Activated CD4-positive, alpha-beta T cell treated with anti-CD3 and anti-CD28 coated beads for 48 hours (primary cell): Measurements from ENCODE around the gene MCOLN3.
"Not testable (repeated sequence)": the region's sequence is repeated elsewhere in the genome, so short reads cannot be mapped to it uniquely, and the experiment has no call there.

Experiments
- DNase-seq: peaks from one replicate; pipeline ENCODE4 v3.0.0-alpha.2; 2020

The MCOLN3 gene

DNA sequence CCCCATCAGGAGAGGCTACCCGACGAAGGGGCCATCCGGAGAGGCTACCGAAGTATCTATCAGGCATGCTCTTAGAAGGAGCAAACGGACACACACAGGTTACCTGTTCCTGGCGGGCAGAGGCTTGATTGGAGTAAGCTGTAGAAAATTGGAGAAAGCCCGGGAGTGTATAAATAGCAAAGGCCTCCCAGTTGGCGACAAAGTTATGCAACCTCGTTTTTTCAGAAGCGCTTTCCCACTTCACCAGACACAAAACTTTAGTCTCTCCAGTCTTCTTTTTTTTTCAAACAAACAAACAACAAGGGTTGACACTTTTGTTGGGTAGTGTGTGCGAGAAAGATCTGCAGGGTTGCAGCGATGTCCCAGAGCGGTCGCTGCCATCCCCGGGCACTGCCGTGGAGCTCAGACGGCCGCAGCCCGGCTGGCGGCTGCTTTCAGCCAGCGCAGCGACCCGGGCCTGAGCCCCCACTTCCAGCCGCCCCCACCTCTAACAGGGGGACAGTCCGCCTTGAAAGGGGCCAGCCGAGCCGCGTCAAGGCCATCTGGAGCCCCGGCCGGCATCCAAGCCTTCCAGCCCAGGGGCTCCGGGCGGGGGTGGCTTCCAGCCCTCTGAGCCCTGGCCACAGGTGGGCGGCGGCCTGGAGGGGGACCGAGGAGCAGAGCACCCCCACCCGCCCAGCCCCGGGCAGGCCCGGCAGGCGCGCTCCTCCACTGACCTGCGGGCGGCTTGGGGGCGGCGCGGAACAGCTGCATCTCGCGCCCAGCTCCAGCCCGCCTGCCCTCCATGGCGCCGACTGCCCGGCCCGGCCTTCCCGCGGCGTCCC is 616 bp downstream of the MCOLN3 start:
- no peak for DNase-seq

DNA sequence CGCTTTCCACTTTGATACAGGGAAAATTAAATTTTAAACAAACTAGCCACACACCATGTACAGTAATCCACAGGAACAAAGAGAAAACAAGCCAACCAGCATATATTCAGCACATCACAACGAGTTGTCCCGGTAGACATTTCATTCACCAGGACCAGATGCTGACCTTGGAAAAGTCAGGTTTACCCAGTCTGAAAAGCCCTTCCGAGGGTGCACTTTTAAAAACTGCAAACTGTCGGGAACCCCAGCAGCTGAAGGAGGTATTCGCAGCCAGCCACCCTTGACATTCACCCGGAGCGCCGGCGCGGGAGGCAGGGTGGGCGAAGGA is 1.2 kb downstream of the MCOLN3 start:
- no peak for DNase-seq

DNA sequence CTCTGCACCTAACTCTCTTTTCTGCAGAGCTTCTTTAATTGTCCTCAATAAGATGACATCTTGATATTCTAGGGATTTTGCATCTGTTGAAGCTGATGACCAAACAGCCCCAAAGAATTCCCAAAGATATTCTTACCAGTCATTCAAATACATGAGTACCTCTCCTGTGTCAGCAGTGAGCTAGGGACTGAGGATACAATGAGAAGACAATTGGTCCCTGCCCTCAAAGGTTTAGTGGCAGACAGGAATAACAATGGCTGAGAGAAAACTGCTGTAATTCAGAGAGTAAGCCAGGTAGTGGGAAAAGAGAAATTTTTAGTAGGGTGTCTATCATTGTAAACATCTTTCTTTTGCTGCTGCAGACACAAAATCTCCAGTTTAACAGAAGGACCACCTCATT is 5.9 kb downstream of the MCOLN3 start:
- DNase-seq, result no peak

DNA sequence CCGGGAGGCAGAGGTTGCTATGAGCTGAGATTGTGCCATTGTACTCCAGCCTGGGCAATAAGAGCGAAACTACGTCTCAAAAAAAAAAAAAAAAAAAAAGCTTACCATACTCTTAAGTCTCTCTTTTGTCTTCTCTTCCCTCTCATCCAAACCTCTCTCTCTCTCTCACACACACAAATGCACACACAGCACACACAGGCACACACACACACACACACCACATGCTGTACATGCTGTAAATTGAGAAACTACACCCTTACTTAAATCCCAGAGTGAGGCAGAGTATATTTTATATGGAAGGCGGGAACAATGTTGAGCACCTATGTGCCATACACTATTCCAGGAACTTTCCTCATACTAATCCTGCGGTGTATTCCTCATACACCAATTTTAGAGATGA is 6.5 kb downstream of the MCOLN3 start:
- DNase-seq, result no peak

DNA sequence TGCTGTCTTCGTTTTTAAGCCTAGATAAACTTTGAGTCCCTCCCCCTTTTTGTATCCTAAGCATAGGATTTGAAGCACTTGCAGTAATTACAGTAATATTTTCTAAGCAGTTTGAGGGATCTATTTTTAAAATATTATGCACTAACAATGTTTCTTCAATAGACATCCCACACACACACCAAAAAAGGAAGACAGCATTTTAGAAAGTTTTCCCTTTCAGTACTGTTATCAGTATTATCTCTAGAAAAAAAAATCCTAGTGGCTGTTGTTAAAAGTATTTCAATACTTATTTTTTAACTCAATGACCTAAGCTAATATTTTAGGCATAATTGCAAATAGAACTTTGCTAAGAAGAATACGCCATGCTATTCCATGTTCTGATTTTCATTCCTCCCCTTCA is 15.1 kb downstream of the MCOLN3 start:
- no peak for DNase-seq

DNA sequence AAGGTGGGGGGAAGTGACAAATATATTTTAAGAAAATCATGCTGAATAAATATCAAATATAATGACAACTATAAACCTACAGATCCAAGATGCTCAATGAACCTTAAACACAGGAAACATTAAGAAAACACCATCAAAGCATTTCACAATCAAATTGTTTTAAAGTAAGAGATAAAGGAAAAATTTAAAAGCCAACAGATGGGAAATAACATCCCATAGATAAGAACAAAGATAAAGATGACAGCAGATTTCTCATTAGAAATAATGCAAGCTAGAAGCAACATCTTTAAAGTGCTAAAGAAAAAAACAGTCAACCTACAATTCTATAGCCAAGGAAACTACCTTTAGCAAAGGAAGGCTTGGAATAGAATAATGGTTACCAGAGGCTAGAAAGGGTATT is 17.8 kb downstream of the MCOLN3 start:
- DNase-seq, result no peak

DNA sequence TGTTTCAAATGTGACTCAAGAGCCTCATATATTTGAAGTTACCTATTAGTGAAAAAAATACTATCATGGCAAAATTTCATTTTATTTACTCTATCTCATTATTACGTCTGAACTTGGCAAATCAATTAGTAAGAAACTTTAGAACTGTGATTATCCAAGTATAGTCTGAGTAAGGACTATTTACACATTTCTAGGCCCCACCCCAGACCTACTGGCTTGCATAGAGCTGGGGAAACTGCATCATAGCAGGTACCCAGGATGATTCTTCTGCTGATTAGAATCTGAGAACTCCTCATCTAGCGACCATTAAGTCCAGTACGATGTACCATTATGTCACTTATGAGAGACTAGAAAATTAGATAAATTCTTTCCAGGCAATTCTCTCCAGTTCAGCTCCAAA is 20.1 kb downstream of the MCOLN3 start:
- no peak for DNase-seq

DNA sequence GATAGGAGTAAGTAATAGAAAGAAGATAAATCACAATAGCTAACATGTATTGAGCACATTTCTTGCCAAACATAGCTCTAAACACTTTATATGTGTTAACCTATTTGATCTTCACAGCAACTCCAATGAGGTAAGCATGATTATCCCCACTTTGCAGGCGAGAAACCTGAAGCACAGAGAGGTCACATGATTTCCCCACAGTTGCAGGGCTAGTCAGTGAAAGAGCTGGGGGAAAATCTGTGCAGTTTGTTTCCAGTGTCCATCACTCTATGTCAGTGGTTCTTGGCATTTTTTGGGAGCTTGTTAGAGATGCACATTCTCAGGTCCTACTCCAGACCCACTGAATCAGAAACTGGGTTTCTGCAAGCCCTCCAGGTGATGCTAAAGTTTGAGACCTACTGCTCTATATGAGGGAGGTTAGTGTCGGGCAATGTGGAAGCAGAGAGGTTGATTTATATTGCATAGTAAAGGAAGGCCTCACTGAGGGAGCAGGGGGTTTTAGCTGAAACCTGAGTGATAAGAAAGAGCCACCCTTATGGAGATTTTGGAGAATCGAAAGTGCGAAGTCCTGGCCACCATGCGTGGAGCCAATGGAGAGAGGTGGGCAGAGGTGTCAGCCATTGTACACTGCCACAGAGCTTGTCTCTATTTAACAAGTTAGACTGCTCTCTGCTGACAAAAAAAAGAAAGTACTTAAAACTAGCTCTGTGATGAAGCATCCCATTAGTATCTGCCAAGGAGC is 20.9 kb downstream of the MCOLN3 start:
- DNase-seq, result no peak

DNA sequence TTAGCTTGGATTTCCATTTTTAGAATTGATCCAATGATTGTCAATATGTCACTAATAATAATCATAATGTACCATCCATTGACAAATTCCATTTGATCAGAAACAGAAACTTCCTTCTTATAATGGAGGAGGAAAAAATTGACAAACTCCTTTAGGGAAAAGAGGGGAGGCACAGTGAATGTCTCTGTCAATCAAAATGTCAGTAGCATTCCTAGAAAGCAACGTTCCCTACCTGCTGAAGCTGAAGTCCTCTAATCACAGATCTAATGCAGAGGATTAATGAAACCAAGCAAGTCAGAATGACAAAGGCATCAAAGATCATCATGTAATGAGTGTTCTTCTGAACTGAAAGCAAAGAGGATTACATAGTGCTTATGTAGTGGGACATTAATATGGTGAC is 22.4 kb downstream of the MCOLN3 start:
- DNase-seq, result no peak

DNA sequence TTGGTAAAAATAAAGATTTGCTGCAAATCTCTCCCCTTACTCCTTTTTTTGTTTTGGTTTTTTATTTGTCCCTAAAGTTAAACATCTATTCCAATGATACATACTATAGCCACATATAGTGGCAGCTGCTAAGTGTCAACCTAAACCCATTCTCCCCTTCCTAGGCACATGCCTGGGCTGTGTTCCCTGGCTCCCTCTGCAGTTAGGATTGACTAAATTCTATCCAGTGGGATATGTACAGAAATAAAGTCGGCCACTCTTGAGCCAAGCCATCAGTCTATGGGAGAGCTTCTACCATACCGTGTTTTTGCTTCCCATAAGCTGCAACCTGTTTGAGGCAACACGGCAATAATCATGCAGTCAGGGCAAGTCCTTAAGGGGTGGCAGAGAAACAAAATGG is 23.6 kb downstream of the MCOLN3 start:
- DNase-seq, result no peak

DNA sequence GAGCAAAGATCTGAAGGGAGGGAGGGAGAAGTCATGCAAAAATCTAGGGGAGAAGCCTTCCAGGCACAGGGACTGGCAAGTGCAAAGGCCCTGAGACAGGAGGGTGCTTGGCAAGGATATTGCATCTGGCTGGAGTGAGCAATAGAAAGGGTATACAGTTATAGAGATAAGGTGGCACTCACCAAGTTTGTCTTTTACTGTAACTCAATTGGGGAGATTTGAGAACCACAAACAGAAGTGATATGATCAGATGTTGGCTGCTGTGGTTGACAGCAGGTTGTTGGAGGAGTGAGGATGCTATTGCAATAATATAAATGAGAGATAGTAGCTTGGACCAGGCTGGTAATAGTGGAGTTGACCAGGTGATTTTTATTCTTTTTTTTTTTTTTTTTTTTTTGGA is 25.6 kb downstream of the MCOLN3 start:
- DNase-seq, result no peak

DNA sequence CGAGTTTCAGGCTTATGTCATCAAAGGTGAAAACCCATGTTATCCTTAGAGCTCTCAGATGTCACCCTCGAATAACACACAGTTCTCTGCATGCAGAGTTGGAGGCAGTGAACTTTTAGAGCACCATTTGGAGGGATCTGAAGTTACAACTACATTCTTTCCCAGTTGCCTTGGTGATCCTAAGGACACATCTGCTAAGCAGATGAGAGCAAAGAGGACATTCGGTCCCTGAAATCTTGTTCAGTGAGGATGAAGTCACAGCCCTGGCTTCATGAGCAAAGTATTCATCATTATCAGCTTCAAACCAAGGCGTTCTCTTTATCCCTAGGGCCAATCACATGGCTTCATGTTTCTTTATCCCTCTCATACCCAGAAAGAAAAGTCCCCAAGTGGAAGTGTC is 28.3 kb downstream of the MCOLN3 start:
- no peak for DNase-seq

DNA sequence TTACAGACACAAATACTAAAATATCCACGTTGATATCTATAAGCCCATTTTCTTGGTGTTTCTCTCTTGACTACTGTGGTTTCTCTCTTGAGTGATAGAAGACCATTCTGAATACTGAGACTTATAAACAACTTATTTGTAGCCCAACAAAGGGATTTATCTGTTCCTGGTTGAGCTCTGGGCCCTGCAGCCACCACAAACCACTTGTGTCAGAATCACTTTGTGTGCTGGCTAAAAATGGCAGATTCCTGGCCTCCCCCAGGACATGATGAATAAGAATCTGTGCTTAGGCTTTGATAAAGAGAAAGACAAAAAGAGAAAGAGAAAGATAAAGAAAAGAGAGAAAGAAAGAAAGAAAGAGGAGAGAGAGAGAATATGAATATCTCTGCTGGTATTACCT is 32.5 kb downstream of the MCOLN3 start:
- no peak for DNase-seq

DNA sequence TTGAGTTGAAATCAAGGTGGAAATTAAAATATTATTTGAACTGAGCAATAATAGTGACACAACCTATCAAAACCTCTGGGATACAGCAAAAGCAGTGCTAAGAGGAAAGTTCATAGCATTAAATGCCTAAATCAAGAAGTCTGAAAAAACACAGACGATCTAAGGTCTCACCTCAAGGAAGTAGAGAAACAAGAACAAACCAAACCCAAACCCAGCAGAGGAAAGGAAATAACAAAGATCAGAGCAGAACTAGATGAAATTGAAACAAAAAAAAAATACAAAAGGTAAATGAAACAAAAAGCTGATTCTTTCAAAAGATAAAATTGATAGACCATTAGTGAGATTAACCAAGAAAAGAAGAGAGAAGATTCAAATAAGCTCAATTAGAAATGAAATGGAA is 42.7 kb downstream of the MCOLN3 start:
- not testable (repeated sequence) for DNase-seq

DNA sequence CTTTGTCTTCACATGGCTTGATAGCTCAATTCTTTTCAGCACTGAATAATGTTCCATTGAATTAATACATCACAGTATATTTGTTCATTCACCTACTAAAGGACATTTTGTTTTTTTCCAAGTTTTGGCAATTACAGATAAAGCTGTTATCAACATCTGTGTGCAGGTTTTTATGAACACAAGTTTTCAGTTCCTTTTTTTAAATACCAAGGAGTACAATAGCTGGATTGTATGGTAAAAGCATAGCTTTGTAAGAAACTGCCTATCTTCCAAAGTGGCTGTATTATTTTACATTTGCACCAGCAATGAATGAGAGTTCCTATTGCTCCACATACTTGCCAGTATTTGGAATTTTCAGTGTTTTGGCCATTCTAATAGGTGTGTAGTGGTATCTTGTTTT is 46.6 kb downstream of the MCOLN3 start:
- DNase-seq, result no peak

DNA sequence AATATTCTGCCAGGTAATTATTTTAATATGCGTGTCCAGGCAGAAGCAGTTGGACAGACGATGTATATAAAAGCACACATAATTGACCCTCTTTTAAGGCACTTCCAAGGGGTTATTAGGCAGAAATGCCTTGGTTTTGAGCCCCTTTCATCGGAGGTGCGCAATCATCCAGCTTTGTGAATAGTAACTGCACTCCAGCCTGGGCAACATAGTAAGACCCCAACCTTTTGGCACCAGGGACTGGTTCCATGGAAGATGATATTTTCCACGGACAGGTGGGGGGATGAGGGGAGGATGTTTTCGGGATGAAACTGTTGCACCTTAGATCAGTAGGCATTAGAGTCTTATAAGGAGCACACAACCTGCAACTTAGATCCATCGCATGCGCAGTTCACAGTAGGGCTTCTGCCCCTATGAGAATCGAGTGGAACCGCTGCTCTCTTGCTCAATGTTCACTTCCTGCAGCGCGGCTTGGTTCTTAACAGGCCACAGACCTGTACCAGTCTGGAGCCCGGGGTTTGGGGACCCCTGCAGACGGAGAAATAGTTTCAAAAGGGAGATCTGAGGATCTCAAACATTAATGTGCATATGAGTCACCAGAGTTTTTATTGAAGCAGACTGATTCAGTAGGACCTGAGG is 49.5 kb downstream of the MCOLN3 start:
- peak; percentile 66 for DNase-seq

DNA sequence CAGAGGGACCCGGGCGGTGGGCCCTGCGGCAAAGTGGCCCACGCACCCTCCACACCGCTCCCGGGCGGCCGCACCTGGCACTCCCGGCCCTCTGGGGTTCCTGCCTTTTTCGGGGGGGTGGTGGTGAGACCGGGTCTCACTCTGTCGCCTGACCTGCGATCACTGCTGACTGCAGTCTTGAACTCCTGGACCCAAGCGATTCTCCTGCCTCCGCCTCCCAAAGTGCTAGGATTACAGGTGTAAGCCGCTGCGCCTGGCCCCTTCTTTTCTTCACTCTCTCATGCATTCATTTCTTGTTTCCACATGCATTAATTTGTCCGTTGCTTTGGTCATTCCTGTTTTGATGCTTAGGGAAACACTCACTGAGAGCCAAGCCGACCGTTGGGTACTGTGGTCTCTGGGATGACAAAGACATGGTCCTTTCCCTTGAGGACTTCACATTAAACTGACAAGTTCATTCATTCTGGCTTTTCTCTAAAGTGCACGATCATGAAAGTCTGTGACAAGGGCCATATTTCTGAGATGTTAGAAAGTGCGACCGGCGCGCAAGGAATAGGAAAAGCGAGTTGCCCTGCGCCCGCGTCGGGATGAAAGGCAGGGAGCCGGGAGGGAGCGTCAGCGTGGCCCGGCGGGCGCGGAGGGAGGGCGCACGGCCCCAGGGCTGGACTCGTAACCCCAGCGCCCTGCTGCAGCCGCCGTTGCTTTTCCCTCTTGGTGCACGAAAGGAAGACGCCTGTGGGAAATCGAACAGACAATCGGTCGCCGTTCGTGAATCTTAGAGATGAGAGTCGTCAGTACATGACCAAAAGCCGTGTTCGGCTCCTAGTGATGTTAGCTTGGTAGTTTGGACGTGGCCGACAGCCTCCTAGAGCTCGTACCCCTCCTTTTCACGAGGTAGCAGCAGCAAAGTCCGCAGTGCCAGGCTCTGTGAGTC is 50.4 kb downstream of the MCOLN3 start:
- peak; percentile 29 for DNase-seq

DNA sequence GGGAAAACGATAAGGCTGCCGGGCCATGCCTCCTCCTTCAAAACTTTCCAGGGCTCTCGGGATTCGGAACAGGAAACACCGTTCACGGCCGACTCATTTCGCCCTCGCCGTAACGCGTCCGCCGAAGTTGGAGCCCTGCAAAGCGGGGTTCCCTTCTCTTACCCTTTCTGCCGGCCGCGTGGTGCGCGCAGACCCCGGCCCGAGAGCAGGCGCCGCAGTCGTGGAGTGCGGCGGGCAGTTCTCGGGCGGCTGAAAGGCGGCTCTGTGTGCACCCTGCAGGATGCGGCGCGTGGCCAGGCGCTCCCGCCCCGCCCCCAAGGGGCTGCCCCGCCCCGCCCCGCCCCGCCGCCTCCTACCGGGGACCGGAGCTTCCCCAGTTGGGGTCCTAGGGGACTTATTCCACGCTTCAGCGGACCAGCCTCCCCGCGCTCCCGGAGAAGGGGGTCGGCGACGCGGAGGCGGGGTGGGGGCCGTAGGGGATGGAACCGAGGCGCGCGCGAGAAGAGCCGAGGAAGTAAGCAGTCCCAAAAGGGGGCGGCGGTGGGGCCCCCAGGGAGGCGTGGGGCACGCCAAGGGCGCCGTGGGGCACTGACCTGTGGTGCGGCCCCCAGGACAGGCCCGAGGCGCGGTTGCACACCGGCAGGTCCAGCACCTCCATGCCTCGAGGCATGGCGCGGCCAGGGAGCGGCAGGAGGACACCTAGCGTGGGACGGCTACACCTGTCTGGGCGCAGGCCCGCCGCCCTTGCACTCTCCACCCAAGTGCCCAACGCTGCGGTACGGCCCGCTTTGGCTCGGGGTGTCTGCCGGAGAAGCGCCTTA is 51.2 kb downstream of the MCOLN3 start, which contains the start of gene MCOLN2:
Gene MCOLN2 (minus strand): TSS at position 268 of the 821 bp plus-strand sequence. CDS start 241 bp downstream, at position 27.
- DNase-seq, result peak; percentile 61

DNA sequence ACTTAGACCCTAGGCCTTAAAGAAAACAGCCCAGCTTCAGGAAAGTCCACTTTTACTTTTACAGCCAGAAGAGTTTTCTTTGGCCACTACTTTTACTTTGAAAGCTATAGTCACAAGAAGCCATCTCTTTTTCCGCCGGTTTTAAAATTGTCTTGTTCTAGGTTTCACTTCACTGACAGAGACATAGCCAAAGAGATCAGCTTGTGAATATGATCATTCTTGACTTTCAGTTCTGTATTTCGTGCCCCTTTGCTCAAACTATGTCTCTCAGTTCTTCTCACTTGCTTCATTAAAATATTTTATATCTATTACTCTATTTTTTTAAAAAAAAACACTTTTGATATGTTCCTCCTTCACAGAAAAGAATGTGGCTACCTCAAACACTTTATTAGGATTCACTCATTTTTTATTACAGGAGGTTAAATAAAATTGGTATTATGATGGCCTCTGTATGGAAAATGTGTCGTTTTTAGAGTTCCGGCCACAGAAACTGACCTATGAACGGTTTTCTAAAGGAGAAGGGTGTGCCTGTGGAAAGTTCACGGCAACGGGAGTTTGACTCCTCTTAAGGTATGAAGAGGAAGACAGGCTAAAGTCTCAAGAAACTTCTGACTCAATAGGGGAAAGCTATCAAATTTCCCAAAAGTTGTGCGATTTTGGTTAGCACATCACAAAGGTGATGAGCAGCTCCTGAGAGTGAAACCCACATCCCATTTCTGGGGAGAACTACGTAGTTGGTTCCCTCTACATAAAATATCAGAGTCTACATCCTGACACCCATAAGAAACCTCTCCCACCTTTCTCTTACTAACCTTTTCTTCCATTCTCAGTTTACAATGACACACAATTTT is 52.6 kb downstream of the MCOLN3 start:
- DNase-seq, result peak; percentile 43

DNA sequence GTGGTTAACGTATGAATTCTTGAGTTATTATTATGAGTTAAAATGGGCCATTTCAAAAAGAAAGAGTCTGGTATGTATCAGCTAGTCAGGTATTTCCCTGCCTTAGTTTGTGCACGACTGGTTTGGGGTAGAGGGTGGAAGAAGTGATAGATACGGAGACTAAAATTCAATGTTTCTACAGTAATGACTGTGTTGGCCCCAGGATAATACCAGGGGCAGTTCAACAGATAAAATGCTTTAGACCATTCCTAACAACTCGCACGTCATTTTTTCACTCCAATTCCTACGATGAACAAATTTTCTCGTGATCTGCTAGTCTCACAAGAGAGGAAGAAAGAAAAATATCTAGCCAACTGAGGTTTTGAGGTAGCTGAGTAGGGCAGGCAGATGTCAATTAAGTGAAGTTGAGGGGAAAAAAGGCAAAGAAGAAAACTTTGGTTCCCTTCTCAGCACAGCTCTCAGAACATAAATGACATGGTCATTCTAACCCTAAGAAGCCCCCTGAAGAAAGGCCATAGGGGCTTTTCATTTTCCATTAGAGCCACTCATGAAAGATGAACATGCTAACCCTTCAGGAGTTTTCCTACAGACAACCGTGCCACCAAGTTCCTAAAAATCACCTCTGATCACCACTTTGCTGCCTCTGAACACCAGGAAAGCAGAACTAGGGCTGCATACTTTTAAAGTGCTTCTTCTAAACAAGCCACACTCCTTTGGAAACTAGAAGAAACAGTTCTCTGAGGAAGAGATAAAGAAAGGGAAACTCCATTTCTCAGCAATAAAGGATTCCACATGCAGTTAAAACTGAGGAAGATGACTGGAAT is 57.0 kb downstream of the MCOLN3 start:
- no peak for DNase-seq
